Activated CD4-positive, alpha-beta T cell treated with anti-CD3 and anti-CD28 coated beads, Interleukin-10, Interleukin-2, amounts not matched to agents 100 ng/mL and 50 ng/mL, durations not matched to agents 16 hours and 8 hours (primary cell): ENCODE results near the gene CCDC74A.
"Not testable (repeated sequence)": the region's sequence is repeated elsewhere in the genome, so short reads cannot be mapped to it uniquely, and the experiment has no call there.

Experiments
- DNase-seq: peaks from one replicate; pipeline ENCODE4 v3.0.0-alpha.2; 2020

The CCDC74A gene

GRCh38 chr2:131503587-131503986, 24.1 kb upstream of the CCDC74A start:
- not testable (repeated sequence) for DNase-seq

- not testable (repeated sequence) for DNase-seq
These were observed 23.5 kb upstream of the CCDC74A start for GRCh38 chr2:131504082-131504750.

- DNase-seq, result no peak
These were observed 18.1 kb upstream of the CCDC74A start for GRCh38 chr2:131509615-131510014.

- DNase-seq, result not testable (repeated sequence)
These were observed 16.3 kb upstream of the CCDC74A start for GRCh38 chr2:131511291-131511968.

GRCh38 chr2:131511969-131512870, 15.5 kb upstream of the CCDC74A start:
- DNase-seq, result not testable (repeated sequence)

GRCh38 chr2:131514408-131515166, 13.1 kb upstream of the CCDC74A start:
- not testable (repeated sequence) for DNase-seq

- DNase-seq, result not testable (repeated sequence)
These were observed 12.5 kb upstream of the CCDC74A start for GRCh38 chr2:131515235-131515634.

GRCh38 chr2:131516011-131516410, 11.7 kb upstream of the CCDC74A start:
- no peak for DNase-seq

- not testable (repeated sequence) for DNase-seq
These were observed 11.1 kb upstream of the CCDC74A start for GRCh38 chr2:131516621-131517020.

DNA sequence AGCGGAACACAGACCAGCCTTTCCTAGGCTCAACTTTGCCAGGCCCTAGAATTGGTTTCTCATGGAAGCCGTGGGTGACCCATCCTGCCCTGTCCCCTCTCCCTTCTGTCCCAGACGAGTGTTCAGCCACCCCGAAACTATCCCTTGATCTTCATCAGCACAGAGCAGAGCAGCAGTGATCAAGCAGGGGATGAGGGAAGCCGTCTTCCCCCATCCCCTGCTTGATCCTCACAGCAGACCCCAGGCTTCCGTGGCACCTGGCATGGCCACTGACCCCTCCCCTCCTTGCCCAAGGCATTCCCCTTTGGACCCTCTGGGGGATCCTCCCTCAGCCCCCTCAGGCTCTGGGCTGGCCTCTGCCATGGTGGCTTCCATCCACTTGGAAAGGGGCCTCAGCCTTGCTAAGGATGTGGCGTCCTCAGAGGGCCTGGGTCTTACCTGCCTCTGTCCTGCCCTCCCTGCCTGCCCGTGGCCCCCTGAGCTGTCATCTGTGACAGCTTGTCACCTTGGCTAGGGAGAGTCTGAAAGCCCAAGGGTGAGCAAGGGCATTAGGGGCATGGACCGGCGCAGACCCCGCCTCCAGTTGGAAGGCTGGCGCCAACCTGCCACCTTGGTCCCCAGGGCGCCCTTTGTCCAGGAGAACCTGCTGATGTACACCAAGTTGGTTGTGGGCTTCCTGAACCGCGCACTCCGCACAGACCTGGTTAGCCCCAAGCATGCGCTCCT, 10.4 kb upstream of the CCDC74A start:
- no peak for DNase-seq

DNA sequence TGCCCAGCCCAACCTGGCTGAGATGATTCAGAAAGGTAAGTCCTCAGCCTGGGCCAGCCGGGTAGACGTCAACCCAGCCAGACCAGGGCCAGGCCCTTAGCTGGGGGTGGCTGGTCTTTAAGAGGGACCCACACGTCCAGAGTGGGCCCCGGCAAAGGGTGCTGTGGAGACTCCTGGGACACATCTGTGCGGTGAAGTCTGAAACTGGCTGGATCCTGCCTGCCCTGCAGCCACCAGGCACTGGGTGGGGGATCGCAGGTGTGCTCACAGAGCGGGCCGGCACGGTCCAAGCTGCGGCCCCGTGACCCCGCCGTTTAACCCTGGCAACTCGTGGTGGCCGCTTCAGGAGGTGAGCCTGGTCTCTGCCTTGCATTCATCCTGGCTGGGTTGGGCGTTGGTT, 9.8 kb upstream of the CCDC74A start:
- DNase-seq, result not testable (repeated sequence)

DNA sequence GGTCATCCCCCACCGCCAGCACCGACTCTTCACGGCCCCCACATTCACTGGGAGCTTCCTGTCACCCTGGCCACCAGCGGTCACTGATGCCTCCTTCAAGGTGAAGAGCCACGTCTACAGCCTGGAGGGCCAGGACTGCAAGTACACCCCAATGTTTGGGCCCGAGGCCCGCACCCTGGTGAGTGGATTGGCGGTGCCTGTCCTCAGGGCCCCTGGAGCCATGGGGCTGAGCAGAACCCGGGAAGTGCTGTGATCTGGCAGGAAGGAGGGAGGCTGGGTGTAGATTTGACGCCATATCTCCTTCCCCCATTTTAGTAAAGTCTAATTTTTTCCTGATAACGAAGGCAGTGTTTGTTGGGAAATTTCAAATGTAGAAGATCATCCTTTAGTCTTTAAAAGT, 9.2 kb upstream of the CCDC74A start:
- not testable (repeated sequence) for DNase-seq

DNA sequence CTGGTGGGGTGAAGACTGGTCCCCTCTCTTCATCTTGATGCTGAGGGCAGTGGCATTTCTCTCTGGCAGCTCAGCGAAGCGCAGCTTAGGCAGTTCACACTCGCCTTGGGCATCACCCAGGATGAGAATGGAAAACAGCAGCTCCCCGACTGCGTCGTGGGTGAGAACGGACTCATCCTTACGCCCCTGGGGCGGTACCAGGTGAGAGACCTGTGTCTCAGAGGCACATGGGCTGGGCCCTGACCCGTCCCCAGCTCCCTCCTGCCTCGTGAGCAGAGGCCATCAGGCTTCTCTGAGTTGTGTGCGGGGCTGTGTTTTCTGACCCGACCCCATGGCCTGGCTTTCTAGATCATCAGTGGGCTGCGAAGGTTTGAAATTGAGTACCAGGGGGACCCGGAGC, 8.2 kb upstream of the CCDC74A start:
- DNase-seq, result no peak

GRCh38 chr2:131519871-131520470, 7.7 kb upstream of the CCDC74A start:
- DNase-seq, result not testable (repeated sequence)

- no peak for DNase-seq
These were observed 7.2 kb upstream of the CCDC74A start for GRCh38 chr2:131520526-131520925.

DNA sequence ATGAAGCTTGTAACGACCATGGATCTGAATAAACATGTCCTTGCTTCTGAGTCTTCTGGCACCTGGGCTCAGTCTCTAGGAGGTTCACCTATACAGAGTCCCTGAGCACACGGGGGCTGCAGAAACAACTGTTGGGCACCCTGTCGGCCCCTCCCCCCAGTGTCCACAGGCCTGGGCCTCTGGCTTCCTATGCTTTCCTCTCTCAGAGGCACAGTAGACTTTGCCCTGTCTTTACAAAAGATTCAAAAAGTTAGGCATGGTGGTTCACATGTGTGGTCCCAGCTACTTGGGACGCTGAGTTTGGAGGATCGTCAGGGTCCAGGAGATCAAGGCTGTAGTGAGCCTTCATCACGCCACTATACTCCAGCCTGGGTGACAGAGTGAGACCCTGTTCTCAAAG, 6.2 kb upstream of the CCDC74A start:
- DNase-seq, result not testable (repeated sequence)

DNA sequence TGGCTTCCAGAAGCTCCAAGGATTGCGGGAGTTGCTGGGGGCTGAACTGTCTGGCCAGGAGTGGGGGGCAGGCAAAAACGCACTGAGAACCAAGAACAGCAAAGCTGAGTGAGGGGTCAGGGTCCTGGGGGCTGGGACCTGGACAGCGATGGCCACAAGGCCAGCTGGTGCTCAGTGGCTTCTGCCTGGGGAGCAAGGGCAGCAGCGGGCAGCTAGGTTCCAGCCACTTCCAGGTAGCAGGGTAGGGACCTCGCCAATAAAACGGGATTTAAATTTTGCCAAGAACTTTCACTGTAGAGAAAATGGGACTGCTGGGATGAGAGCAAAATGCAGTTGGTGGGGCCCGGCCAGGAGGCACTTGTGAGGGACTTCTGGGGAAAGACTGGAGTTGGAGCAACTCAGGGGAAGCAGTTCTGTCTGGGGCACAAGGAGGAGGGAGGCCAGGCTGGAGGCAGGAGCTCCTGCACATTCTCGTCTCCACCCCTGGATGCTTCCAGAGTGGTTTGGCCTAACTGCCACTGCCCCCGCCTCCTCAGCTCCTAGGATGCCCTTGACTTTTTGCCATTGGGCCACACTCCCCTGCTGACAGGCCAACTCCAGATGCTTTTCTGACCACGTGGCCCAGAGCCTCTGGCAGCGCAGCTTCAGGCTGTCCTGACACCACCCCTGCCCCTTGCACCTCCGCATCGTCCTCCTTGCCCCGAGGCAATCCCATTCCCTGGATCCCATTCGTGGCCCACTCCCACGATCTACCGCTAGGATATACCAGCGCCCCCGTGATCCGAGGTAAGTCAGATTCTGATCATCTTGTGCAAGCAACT, 5.5 kb upstream of the CCDC74A start:
- no peak for DNase-seq

GRCh38 chr2:131525256-131525655, 2.4 kb upstream of the CCDC74A start:
- not testable (repeated sequence) for DNase-seq

- peak; percentile 36 for DNase-seq
These were observed 1.5 kb downstream of the CCDC74A start for GRCh38 chr2:131528981-131529863.
